Measurements from ENCODE around the gene CATSPERD. TPM values are rescaled to one million over a fixed set of nuclear protein-coding genes. Genes with fewer than 3 reads are reported as not detected.

CATSPERD gene
- total and polyA plus RNA-seq, 2 of the 4 experiments (the other 2 are of a cell fraction) = not detected

DNA sequence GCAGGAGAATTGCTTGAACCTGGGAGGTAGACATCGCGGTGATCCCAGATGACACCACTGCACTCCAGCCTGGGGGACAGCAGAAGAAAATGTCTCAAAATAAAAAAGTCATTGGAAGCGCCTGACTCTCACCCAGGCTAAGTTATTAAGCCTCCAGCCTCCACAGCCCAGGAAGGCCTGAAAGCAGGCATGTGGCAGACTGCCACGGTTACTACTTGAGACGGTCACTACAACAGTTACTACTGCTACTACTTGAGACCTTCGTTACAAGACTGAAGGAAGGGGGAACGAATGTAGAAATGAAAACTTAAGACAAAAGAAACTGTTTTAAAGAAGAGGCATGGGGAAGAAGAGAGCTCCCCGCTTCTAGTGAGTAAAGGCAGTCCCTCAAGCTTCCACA, 54.5 kb downstream of the CATSPERD start:
- TF ChIP-seq NFE2L2 (IDR thresholded peaks at IDR 0.05; ENCODE audit: low read depth, low read length) (no peak), MAZ (IDR thresholded peaks at IDR 0.05; ENCODE audit: borderline replicate concordance, low read depth, low read length) (no peak), RCOR1 (IDR thresholded peaks at IDR 0.05; ENCODE audit: insufficient replicate concordance, low read length) (no peak), CEBPB (IDR thresholded peaks at IDR 0.05; ENCODE audit: low read depth, low read length) (no peak)
- Histone ChIP-seq H3K36me3 (ENCODE audit: control insufficient read depth, insufficient read depth, low read length) (no peaks in the 10 kb centered on the region), H3K9ac (ENCODE audit: low read depth, low read length) (no peak overlapping the region), H4K20me1 (ENCODE audit: insufficient read depth, low read length) (no peaks in the 10 kb centered on the region), H4K91ac (ENCODE audit: insufficient read depth, low read depth, low read length) (no peak overlapping the region), H3K4ac (ENCODE audit: low read depth, low read length) (peak overlapping the region; percentile 4; the same call in 1 of the 2 replicates), H3K23ac (ENCODE audit: low read depth, low read length) (no peak overlapping the region), H2BK20ac (ENCODE audit: low read depth, low read length) (no peak overlapping the region), H3K79me1 (ENCODE audit: low read depth in 1 of 2, low read length in 2 of 2) (no peaks in the 10 kb centered on the region), H2AK9ac (replicated peaks; ENCODE audit: low read depth, low read length, poor library complexity) (peak overlapping the region; percentile 78), H2BK5ac (ENCODE audit: low read depth, low read length, poor library complexity, severe bottlenecking) (no peak overlapping the region), H3K27ac (ENCODE audit: insufficient read depth, low read length) (no peak overlapping the region), H3K9me1 (ENCODE audit: insufficient read depth, low read length) (no peaks in the 10 kb centered on the region), H3K4me3 (ENCODE audit: insufficient read depth, low read depth, low read length) (no peak overlapping the region), H3K18ac (ENCODE audit: low read depth, low read length) (no peak overlapping the region), H2AK5ac (ENCODE audit: low read depth, low read length) (peak overlapping the region; percentile 50; the same call in 1 of the 2 replicates), H3K56ac (ENCODE audit: extremely low read depth, insufficient read depth, low read length) (no peak overlapping the region), H2BK15ac (ENCODE audit: low read depth, low read length) (no peak overlapping the region), H2BK120ac (ENCODE audit: low read depth, low read length) (0 out of 2 replicates have a peak overlapping the region, but pooled peaks have one; percentile 3), H2AFZ (replicated peaks; ENCODE audit: low read length, poor library complexity) (no peak overlapping the region), H3K27me3 (ENCODE audit: control insufficient read depth, insufficient read depth, low read length) (no peaks in the 10 kb centered on the region), H4K8ac (ENCODE audit: low read depth in 2 of 2, low read length in 2 of 2) (0 out of 4 replicates have a peak overlapping the region, but pooled peaks of 1 of the 2 experiments have one; percentile 25), H3K14ac (replicated peaks; ENCODE audit: low read depth, low read length) (no peak overlapping the region), H3K9me3 (ENCODE audit: control insufficient read depth, insufficient read depth, low read length) (no peaks in the 10 kb centered on the region), H3K4me1 (ENCODE audit: control insufficient read depth, insufficient read depth, low read length) (peaks cover 4% of the 10 kb centered on the region), H3K4me2 (ENCODE audit: low read depth, low read length) (no peak overlapping the region), H4K5ac (ENCODE audit: low read depth, low read length) (no peak overlapping the region)
- DNase-seq (peak; percentile 8), ATAC-seq (ENCODE audit: low read depth) (no peak)
- 93% methylated on average over 2 of the region's 8 CpGs; no CpG with 5 or more reads in 1 of the 2 experiments for WGBS, 2 experiments (ENCODE audit: extremely low coverage in 2 of 2, insufficient read length in 1 of 2)
- intact Hi-C loops (cut with micrococcal nuclease) = loop anchor here (1.0 kb wide), 1 partner anchor 117 kb away; no protein-coding TSS in a partner anchor
- ChIA-PET POLR2A (ENCODE audit: unreplicated experiment) (no interaction called here), CTCF (no interaction called here)
- BruUV-seq (replicated peaks) = no TSS peak
- in situ Hi-C loops (cut with MboI; ENCODE audit: low sequenced_read_pairs) = no loop called here
- dilution Hi-C loops (cut with HindIII; ENCODE audit: low sequenced_read_pairs, unreplicated experiment) = no loop called here
